CD14-positive monocyte (primary cell): ENCODE results near the gene NUP62. TPM values are rescaled to one million over a fixed set of nuclear protein-coding genes. Genes with fewer than 3 reads are reported as not detected.
A peak's percentile ranks its signal among the peaks of the same experiment; 100 is the strongest.

Experiments used
- DNase-seq, 3 donors: peaks; one replicate each; pipeline ENCODE4 v3.0.0-alpha.2; 2011 to 2022
- H2AFZ ChIP-seq: 2 replicates; pipeline ENCODE4 v1.6.0; 2012; ENCODE audit warnings: mild to moderate bottlenecking, low read depth, low read length, inconsistent platforms; ENCODE audit not compliant: insufficient read depth, poor library complexity, severe bottlenecking
- H3K27ac ChIP-seq, 2 donors: 1 replicate in 1 of 2; 2 replicates in 1 of 2; pipeline ENCODE4 v1.5.1; 2012 to 2013; ENCODE audit warnings: low read length in 2 of 2, control low read depth in 1 of 2, inconsistent platforms in 1 of 2, low read depth in 1 of 2, mild to moderate bottlenecking in 1 of 2
- H3K27me3 ChIP-seq, 2 donors: one replicate each; pipeline versions ENCODE4 v1.6.0 to v1.6.1; 2011 to 2013; ENCODE audit warnings: low read length in 2 of 2; ENCODE audit not compliant: control insufficient read depth in 2 of 2, insufficient read depth in 2 of 2
- H3K36me3 ChIP-seq, 2 donors: replicated peaks in 1 of 2; 1 replicate in 1 of 2; 2 replicates in 1 of 2; pipeline versions ENCODE4 v1.5.1 to v1.6.1; 2012 to 2013; ENCODE audit warnings: low read length in 2 of 2, control low read depth in 1 of 2, inconsistent platforms in 1 of 2, mild to moderate bottlenecking in 1 of 2; ENCODE audit not compliant: insufficient read depth in 2 of 2, control insufficient read depth in 1 of 2
- H3K4me1 ChIP-seq, 2 donors: 1 replicate in 1 of 2; 2 replicates in 1 of 2; pipeline versions ENCODE4 v1.5.1 to v1.6.1; 2012 to 2013; ENCODE audit warnings: low read length in 2 of 2, control low read depth in 1 of 2, inconsistent platforms in 1 of 2, mild to moderate bottlenecking in 1 of 2, moderate library complexity in 1 of 2; ENCODE audit not compliant: insufficient read depth in 2 of 2, control insufficient read depth in 1 of 2
- H3K4me2 ChIP-seq: replicated peaks from 2 replicates; pipeline ENCODE3; 2012; ENCODE audit warnings: low read length, moderate library complexity, mild to moderate bottlenecking; ENCODE audit not compliant: poor library complexity, severe bottlenecking; ENCODE audit errors: extremely low read depth
- H3K4me3 ChIP-seq, 3 experiments: fragments of 200-600 bp in 1 of 3; sonication (generic) in 1 of 3; replicated peaks in 1 of 3; 1 replicate in 2 of 3; 2 replicates in 1 of 3; pipeline ENCODE4 v1.5.1; 2011 to 2013; ENCODE audit warnings: low read length in 3 of 3, mild to moderate bottlenecking in 3 of 3, control low read depth in 2 of 3, low read depth in 2 of 3, inconsistent platforms in 1 of 3, moderate library complexity in 1 of 3
- H3K79me2 ChIP-seq: 2 replicates; pipeline ENCODE4 v1.6.0; 2012; ENCODE audit warnings: mild to moderate bottlenecking, control low read depth, inconsistent platforms, low read length, moderate library complexity; ENCODE audit not compliant: insufficient read depth
- H3K9ac ChIP-seq: 2 replicates; pipeline ENCODE4 v1.6.0; 2017; ENCODE audit warnings: low read length, mild to moderate bottlenecking; ENCODE audit not compliant: insufficient read depth, poor library complexity, severe bottlenecking
- H3K9me3 ChIP-seq, 2 donors: replicated peaks in 1 of 2; 1 replicate in 1 of 2; 2 replicates in 1 of 2; pipeline versions ENCODE4 v1.5.1 to v1.6.1; 2012 to 2013; ENCODE audit warnings: low read length in 2 of 2, control low read depth in 1 of 2; ENCODE audit not compliant: control insufficient read depth in 1 of 2, insufficient read depth in 1 of 2
- H4K20me1 ChIP-seq: 2 replicates; pipeline ENCODE4 v1.6.0; 2012; ENCODE audit warnings: mild to moderate bottlenecking, low read length, control low read depth, moderate library complexity; ENCODE audit not compliant: insufficient read depth
- H3K27ac Mint-ChIP-seq, 7 donors: one replicate each; pipeline ENCODE4 v1.8.0; 2020; ENCODE audit warnings: mild to moderate bottlenecking in 7 of 7, mixed read lengths in 7 of 7, moderate library complexity in 6 of 7, inconsistent platforms in 2 of 7
- H3K27me3 Mint-ChIP-seq, 3 donors: one replicate each; pipeline ENCODE4 v1.8.0; 2021 to 2022; ENCODE audit warnings: low read depth in 3 of 3, mild to moderate bottlenecking in 3 of 3, mixed read lengths in 3 of 3, moderate library complexity in 3 of 3, inconsistent platforms in 1 of 3
- H3K36me3 Mint-ChIP-seq, 2 donors: one replicate each; pipeline ENCODE4 v1.8.0; 2020; ENCODE audit warnings: mixed read lengths in 2 of 2, inconsistent platforms in 1 of 2, mild to moderate bottlenecking in 1 of 2
- H3K4me1 Mint-ChIP-seq: one replicate; pipeline ENCODE4 v1.8.0; 2020; ENCODE audit warnings: mild to moderate bottlenecking, mixed read lengths
- H3K4me3 Mint-ChIP-seq, 2 donors: one replicate each; pipeline ENCODE4 v1.8.0; 2020; ENCODE audit warnings: mild to moderate bottlenecking in 2 of 2, mixed read lengths in 2 of 2, moderate library complexity in 1 of 2
- H3K9me3 Mint-ChIP-seq, 7 donors: one replicate each; pipeline ENCODE4 v1.8.0; 2020 to 2022; ENCODE audit warnings: mixed read lengths in 7 of 7, mild to moderate bottlenecking in 6 of 7, moderate library complexity in 6 of 7, inconsistent platforms in 2 of 7
- WGBS: methylation state at CpG from one replicate; pipeline ENCODE4 v1.1.5; 2013; ENCODE audit warnings: missing lambda C conversion rate; ENCODE audit not compliant: insufficient coverage; 5-methylcytosine and 5-hydroxymethylcytosine counted together
- intact Hi-C, 2 donors: fragments of 100-400 bp; cut with micrococcal nuclease; formaldehyde crosslinking; loops; one replicate each; pipeline versions ENCODE4 v1.15.0 to v1.15.1; 2023
- polyA plus RNA-seq, 3 donors: library from polyadenylated mRNA; depleted of rRNA in 1 of 3; unstranded in 2 of 3; stranded (reverse) in 1 of 3; fragments of 300-500 nt in 2 of 3; fragments of >200 nt in 1 of 3; fragmentation: Illumina TruSeq in 2 of 3; gene quantifications; 1 replicate in 2 of 3; 2 replicates in 1 of 3; pipeline ENCODE4 v1.2.3, GENCODE V29; 2012 to 2021
- TF ChIP-seq, protein P1 (sequence below): fragments of 200-600 bp; IDR thresholded peaks from one replicate; pipeline ENCODE4 v1.8.0; 2022; ENCODE audit warnings: antibody characterized with exemption, mild to moderate bottlenecking

The NUP62 gene
- polyA plus RNA-seq, 3 donors = 32.3 to 62.2 (median 48.6) TPM

DNA sequence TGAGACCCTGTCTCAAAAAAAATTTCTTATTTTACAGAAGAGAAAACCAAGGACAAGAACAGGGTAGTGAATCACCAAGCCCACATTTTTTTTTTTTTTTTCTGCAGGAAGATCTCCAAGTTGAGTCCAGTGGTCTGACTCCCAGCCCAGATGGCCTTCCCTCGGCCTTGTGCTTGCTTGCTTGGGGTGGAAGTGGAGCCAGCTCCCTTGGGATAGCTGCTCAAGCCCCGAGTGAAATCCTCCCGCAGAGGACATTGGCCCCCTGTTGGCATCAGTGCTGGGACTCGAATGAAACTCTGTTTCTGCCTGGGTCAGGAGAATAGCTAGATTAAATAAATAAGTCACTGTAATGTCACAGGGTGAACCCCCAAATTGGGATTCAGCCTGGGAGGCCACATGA is 9.4 kb upstream of the NUP62 start:
- Histone ChIP-seq H3K27ac (no peak overlapping the region), H3K79me2 (no peaks in the 10 kb centered on the region), H3K9ac (no peak overlapping the region), H3K36me3 (no peaks in the 10 kb centered on the region), H3K4me1 (peaks cover 14 to 16% of the 10 kb centered on the region in 2 donors), H2AFZ (no peak overlapping the region), H4K20me1 (peaks cover under 1% of the 10 kb centered on the region), H3K4me2 (no peak overlapping the region), H3K9me3 (no peaks in the 10 kb centered on the region), H3K4me3 (no peak overlapping the region), H3K27me3 (no peaks in the 10 kb centered on the region)
- intact Hi-C loops = no loop called here
- Mint-ChIP-seq H3K27ac (no peak overlapping the region), H3K36me3 (peaks cover 0 to under 1% of the 10 kb centered on the region in 2 donors), H3K4me1 (peaks cover 19% of the 10 kb centered on the region), H3K9me3 (peaks cover 0 to under 1% (median 0%) of the 10 kb centered on the region in 7 donors), H3K27me3 (peaks cover 5 to 23% (median 7%) of the 10 kb centered on the region in 3 donors), H3K4me3 (no peak overlapping the region)
- WGBS = 98% methylated on average over 4 of the region's 4 CpGs
- TF ChIP-seq, protein P1, sequence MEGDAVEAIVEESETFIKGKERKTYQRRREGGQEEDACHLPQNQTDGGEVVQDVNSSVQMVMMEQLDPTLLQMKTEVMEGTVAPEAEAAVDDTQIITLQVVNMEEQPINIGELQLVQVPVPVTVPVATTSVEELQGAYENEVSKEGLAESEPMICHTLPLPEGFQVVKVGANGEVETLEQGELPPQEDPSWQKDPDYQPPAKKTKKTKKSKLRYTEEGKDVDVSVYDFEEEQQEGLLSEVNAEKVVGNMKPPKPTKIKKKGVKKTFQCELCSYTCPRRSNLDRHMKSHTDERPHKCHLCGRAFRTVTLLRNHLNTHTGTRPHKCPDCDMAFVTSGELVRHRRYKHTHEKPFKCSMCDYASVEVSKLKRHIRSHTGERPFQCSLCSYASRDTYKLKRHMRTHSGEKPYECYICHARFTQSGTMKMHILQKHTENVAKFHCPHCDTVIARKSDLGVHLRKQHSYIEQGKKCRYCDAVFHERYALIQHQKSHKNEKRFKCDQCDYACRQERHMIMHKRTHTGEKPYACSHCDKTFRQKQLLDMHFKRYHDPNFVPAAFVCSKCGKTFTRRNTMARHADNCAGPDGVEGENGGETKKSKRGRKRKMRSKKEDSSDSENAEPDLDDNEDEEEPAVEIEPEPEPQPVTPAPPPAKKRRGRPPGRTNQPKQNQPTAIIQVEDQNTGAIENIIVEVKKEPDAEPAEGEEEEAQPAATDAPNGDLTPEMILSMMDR = no peak
- DNase-seq = no peak

DNA sequence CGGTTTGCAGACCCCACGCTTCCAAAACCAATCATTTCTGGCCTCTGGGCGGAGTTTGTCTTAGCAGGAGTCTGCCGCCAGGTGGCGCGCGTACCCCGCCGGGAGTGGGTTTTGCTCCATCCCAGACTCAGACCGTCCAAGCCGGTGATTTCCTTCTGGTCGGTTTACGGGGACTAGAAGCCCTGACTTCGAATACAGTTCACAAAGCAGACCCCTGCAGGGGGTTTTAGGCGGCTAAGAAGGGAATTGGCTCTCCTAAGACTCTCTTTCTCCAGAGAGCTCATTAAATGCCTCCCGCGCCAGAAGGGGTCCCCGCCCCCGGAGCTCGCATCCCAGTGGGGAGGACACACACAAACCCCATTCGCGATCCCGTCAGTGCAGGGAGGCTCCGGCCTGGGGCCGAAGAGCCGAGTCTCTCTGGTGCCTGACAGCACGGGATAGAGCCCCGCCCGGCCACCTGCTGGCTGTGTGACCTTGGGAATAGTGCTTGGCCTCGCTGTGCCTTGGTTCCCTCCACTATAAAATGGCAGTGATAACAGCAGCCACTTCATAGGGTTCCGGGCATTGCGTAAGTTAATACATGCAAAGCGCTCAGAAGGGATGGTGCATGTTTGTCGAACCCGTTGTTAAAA is 8.6 kb upstream of the NUP62 start:
- 28% methylated on average over 32 of the region's 35 CpGs for WGBS

More for the DNA sequence above, 8.6 kb upstream of the NUP62 start:
- Histone ChIP-seq H3K36me3 (peaks cover 0 to 4% of the 10 kb centered on the region in 2 donors), H3K4me1 (peaks cover 14 to 16% of the 10 kb centered on the region in 2 donors), H3K4me2 (peak overlapping the region; percentile 49), H3K9me3 (no peaks in the 10 kb centered on the region), H3K27me3 (no peaks in the 10 kb centered on the region), H3K79me2 (no peaks in the 10 kb centered on the region), H4K20me1 (peaks cover 8% of the 10 kb centered on the region), H3K27ac (no peak overlapping the region), H3K9ac (no peak overlapping the region), H2AFZ (peak overlapping the region; percentile 41), H3K4me3 (peak overlapping the region in 1 of 3 experiments; percentile 52)
- Mint-ChIP-seq H3K4me1 (peaks cover 21% of the 10 kb centered on the region), H3K27me3 (peaks cover 5 to 20% (median 7%) of the 10 kb centered on the region in 3 donors), H3K9me3 (peaks cover 0 to 4% (median 0%) of the 10 kb centered on the region in 7 donors), H3K36me3 (peaks cover 6 to 8% of the 10 kb centered on the region in 2 donors), H3K27ac (no peak overlapping the region), H3K4me3 (peak overlapping the region in 1 of 2 donors; percentile 4)
- TF ChIP-seq, protein P1 = peak; percentile 99
- intact Hi-C loops = loop anchor here (1.0 kb wide), 1 partner anchor 45 kb away; no protein-coding TSS in a partner anchor
- DNase-seq = peak; percentile 69 to 77 (median 76)
